ENCODE measurements around the gene PTK7.

GRCh38 chr6:43186019-43186418 lies 109.9 kb downstream of the PTK7 start:
- no peak for TF ChIP-seq EZH2 (IDR thresholded peaks at IDR 0.05; ENCODE audit: low read length, unreplicated experiment)
- no peak for TF ChIP-seq CTCF (conservative IDR thresholded peaks at IDR 0.05; ENCODE audit: low read depth, low read length)
- TF ChIP-seq EZH2phosphoT487 (IDR thresholded peaks at IDR 0.05; ENCODE audit: borderline replicate concordance, low read length): no peak
